Activated CD8-positive, alpha-beta memory T cell treated with anti-CD3 and anti-CD28 coated beads, Interleukin-2, amount 50 U/mL, for 1 hour (primary cell): ENCODE data around the gene BBLN.
"Not testable (repeated sequence)": the region's sequence is repeated elsewhere in the genome, so short reads cannot be mapped to it uniquely, and the experiment has no call there.

Experiments
- DNase-seq: peaks from one replicate; pipeline ENCODE4 v3.0.0-alpha.2; 2020; ENCODE audit errors: extremely low read depth

Gene BBLN

DNA sequence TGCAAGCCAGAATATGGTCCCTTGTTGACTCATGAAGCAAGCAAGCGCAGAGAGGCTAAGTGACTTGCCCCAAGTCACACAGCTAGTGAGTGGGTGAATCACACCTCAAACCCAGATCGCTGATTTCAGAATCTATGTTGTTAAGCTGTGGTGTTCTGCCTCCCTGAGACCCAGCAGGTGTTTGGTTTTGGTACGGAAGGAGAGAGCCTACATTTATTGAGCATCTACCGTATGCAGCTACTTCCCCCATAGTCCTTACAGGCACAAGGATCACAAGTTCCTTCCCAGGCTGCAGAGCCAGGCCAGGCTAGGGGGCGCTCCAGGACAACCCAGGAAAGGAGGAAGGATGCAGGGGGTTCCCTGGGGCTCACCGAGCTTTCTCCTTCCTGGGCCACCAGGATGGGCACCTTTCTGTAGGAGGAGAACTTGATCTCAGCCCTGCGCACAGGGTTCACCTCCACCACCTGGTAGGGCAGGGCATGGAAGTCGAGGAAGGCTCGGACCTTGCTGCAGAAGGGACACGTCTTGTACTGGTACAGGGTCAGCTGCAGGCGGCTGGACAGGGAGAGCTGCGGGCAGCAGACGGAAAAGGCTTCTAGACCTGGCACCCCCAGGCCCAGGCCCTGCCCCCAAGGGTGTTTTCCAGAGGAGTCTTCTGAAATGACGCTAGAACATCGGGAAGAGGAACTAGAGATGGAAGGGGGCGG, 35.0 kb upstream of the BBLN start:
- no peak for DNase-seq

GRCh38 chr9:128125580-128126354, 34.3 kb upstream of the BBLN start:
- no peak for DNase-seq

- DNase-seq = peak; percentile 32
These were observed 32.5 kb upstream of the BBLN start, which contains the start of gene PTGES2 for GRCh38 chr9:128127568-128127989. Gene PTGES2, minus strand, starts transcription at chr9:128127729. Its CDS starts 12 bp downstream, at chr9:128127717.

GRCh38 chr9:128127990-128128835, 31.9 kb upstream of the BBLN start:
- DNase-seq = peak; percentile 65

GRCh38 chr9:128128836-128129590, 31.1 kb upstream of the BBLN start:
- no peak for DNase-seq

DNA sequence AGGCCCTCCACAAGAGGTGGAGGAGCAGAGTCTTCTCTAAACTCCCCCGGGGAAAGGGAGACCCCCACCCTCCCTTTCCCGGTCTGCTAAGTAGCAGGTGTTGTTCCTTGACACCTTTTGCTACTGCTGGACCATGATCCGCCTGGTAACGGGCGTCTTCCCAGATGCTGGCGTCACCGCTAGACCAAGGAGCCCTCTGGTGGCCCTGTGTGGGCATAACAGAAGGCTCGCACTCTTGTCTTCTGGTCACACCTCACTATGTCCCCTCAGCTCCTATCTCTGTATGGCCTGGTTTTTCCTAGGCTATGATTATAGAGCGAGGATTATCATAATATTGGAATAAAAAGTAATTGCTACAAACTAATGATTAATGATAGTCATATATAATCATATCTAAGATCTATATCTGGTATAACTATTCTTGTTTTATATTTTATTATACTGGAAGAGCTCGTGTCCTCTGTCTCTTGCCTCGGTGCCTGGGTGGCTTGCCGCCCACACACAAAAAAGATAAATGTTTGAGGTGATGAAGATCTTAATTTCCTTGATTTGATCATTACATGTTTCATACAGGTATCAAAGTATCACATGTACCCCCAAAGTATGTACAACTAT, 30.0 kb upstream of the BBLN start:
- DNase-seq = not testable (repeated sequence)

- DNase-seq = not testable (repeated sequence)
These were observed 29.4 kb upstream of the BBLN start for GRCh38 chr9:128130651-128131050.

DNA sequence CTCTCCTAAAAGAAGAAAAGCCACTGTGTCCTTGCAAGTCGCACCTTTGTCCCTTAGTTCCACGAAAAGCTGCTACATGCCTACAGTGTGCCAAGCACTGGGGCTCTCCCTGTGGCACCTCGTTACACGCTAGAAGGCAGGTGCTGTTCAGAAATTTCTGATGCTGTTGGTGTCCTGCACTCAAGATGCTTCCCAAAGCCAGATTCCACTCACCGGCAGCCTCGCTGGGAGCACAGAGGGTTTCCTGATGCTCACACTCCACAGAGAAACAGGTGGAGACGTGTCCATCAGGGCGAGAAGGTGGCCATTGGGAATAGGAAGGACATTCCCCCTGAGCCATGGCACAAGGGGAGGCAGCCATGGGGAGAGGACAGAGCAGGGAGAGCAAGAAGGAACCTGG, 28.7 kb upstream of the BBLN start:
- not testable (repeated sequence) for DNase-seq

DNA sequence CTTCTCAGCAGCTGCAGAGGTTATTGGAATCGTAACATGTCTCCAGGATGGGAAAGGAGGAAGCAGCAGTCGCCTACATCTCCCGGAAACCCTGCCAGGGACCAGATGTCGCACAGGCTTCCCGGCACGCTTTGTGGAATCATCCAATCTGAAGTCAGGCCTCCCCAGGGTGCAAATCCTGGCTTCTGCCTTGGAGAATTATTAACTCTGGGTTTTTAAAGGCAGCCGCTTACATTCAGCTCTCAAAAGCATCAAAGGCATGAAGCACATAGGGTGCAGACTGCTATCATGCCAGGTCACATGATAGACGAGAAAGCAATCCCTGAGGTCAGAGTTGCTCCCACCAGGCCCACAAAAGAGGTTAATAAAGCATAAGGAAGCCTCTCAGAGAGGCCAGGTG, 27.9 kb upstream of the BBLN start:
- DNase-seq = not testable (repeated sequence)

- not testable (repeated sequence) for DNase-seq
These were observed 24.5 kb upstream of the BBLN start for GRCh38 chr9:128135561-128135960.

GRCh38 chr9:128136816-128137793, 23.0 kb upstream of the BBLN start:
- no peak for DNase-seq

- DNase-seq = no peak
These were observed 22.1 kb upstream of the BBLN start for GRCh38 chr9:128138001-128138400.

- no peak for DNase-seq
These were observed 20.4 kb upstream of the BBLN start for GRCh38 chr9:128139621-128140020.

GRCh38 chr9:128141604-128142003, 18.5 kb upstream of the BBLN start:
- DNase-seq = no peak

- no peak for DNase-seq
These were observed 18.0 kb upstream of the BBLN start for GRCh38 chr9:128142061-128142460.

DNA sequence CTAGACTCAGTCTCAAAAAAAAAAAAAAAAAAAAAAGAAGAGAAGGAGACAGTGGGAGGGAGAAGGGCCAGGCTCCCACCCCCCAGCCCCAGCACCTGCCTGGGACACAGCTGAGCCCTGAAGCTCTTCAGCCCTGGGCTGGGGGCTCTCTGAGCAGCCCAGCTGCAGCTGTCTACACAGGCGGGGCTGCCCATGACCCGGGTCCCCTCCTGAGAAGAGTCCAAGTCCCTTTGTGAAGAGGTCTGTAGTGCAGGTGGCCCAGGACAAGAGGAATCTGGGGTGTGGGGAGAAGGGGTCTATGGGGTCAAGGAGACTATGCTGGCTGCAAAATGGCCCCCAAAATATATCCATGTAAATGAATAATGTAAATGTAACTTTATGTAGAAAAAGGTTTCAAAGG, 17.5 kb upstream of the BBLN start:
- no peak for DNase-seq

DNA sequence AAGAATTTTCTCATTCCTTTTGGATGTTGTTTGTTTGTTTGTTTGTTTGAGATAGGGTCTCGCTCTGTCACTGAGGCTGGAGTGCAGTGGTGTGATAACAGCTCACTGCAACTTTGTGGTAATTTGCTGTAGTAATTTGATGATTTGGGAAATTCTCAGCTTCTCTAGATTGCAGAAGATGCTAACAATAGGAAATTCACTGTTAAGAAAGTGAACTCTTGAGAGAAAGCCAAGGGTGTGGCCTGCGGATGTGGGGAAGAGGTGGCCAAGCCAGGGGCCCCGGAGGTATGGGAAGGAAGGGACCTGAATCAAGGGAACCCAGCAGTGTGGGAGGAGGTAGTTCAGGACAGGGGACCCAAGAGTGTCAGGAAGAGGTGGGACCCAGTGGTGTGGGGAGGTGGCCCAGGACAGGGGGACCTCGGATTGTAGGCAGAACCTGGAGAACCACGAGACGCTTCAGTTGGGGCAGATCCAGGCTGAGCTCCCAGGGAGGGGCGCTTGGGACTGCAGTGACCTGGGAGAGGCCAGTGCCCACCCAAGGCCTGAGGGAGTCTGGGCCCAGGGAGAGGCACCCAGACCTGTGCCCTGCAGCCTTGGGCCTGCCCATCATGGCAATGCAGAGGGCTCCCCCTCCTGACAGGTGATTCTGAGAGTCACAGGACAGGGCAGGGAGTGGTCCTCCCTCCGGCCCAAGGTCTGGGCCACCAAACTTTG, 16.4 kb upstream of the BBLN start:
- no peak for DNase-seq

- no peak for DNase-seq
These were observed 15.6 kb upstream of the BBLN start for GRCh38 chr9:128144239-128145181.
